GM12878 (cell line): ENCODE results near the gene CIB4. TPM values are rescaled to one million over a fixed set of nuclear protein-coding genes. Genes with fewer than 3 reads are reported as not detected.

Experiments
- ATAC-seq: fragments of 200-7000 bp; cut with Tn5 transposase; 3 replicates; pipeline ENCODE4 v1.9.1; 2020; ENCODE audit warnings: mild to moderate bottlenecking, moderate library complexity
- BruUV-seq: library from RNA; stranded (reverse); fragments of 400-500 nt; replicated peaks from 2 replicates; lab custom pipeline; 2021; lab: Mats Ljungman, UMichigan
- CTCF ChIA-PET: fragments of 300-600 bp; sonication (Branson Sonifier 250); formaldehyde crosslinking; extraction: SDS; loops from one replicate; lab custom pipeline; 2021; ENCODE audit warnings: inconsistent platforms; lab: Yijun Ruan, JAX
- POLR2A ChIA-PET: fragments of 350-600 bp; formaldehyde crosslinking; extraction: SDS; loops from one replicate; lab custom pipeline; 2021; ENCODE audit warnings: inconsistent platforms; lab: Charles Lee
- RAD21 ChIA-PET: fragments of 300-600 bp; sonication (Branson Sonifier 250); formaldehyde crosslinking; loops from one replicate; lab custom pipeline; 2023; ENCODE audit warnings: antibody characterized with exemption; ENCODE audit not compliant: unreplicated experiment; lab: Charles Lee
- SMC1A ChIA-PET: fragments of 300-600 bp; sonication (Branson Sonifier 250); formaldehyde crosslinking; loops from one replicate; lab custom pipeline; 2023; ENCODE audit not compliant: unreplicated experiment, uncharacterized antibody; lab: Charles Lee
- DNase-seq: peaks from one replicate; pipeline ENCODE4 v3.0.0-alpha.2; 2011; ENCODE audit warnings: low read depth, low spot score
- FAIRE-seq: peaks from 3 replicates; lab custom pipeline; 2011; peaks lifted over from hg19 to GRCh38; lab: Jason Lieb, UNC
- H2AFZ ChIP-seq: 2 replicates; pipeline ENCODE4 v1.6.0; 2011; ENCODE audit warnings: low read depth, low read length, control low read depth; ENCODE audit not compliant: control insufficient read depth
- H3K27ac ChIP-seq: 2 replicates; pipeline ENCODE4 v1.5.1; 2011; ENCODE audit warnings: control low read depth; ENCODE audit not compliant: control insufficient read depth, insufficient read depth
- H3K27me3 ChIP-seq, 2 experiments: replicated peaks in 1 of 2; 2 replicates each; pipeline versions ENCODE4 v1.6.0 to v1.6.1; 2011; ENCODE audit warnings: low read length in 1 of 2; ENCODE audit not compliant: control insufficient read depth in 2 of 2, insufficient read depth in 2 of 2
- H3K36me3 ChIP-seq, 2 experiments: 2 replicates each; pipeline ENCODE4 v1.5.1; 2011; ENCODE audit warnings: low read length in 1 of 2; ENCODE audit not compliant: control insufficient read depth in 2 of 2, insufficient read depth in 2 of 2
- H3K4me1 ChIP-seq: 2 replicates; pipeline ENCODE4 v1.6.1; 2011; ENCODE audit warnings: mild to moderate bottlenecking, low read length, moderate library complexity, mixed read lengths; ENCODE audit not compliant: control insufficient read depth, insufficient read depth
- H3K4me2 ChIP-seq: 2 replicates; pipeline ENCODE4 v1.6.0; 2011; ENCODE audit warnings: control low read depth; ENCODE audit not compliant: control insufficient read depth, insufficient read depth
- H3K4me3 ChIP-seq: fragments of 200-600 bp; sonication (generic); 2 replicates; pipeline ENCODE4 v1.5.1; 2016
- H3K79me2 ChIP-seq: 2 replicates; pipeline ENCODE4 v1.6.0; 2011; ENCODE audit warnings: low read length; ENCODE audit not compliant: control insufficient read depth, insufficient read depth
- H3K9ac ChIP-seq: 2 replicates; pipeline ENCODE4 v1.8.0; 2011; ENCODE audit warnings: low read length, control low read depth, mixed read lengths; ENCODE audit not compliant: control insufficient read depth, insufficient read depth
- H3K9me3 ChIP-seq: replicated peaks from 3 replicates; pipeline ENCODE4 v1.5.1; 2011; ENCODE audit warnings: mild to moderate bottlenecking, low read length; ENCODE audit not compliant: control insufficient read depth, insufficient read depth
- H4K20me1 ChIP-seq: 2 replicates; pipeline ENCODE4 v1.6.0; 2011; ENCODE audit not compliant: control insufficient read depth, insufficient read depth
- DPF2 ChIP-seq: fragments of 450-650 bp; IDR thresholded peaks from 2 replicates; pipeline ENCODE4 v1.6.1; 2017; ENCODE audit warnings: mild to moderate bottlenecking
- ETV6 ChIP-seq, 2 experiments: fragments of 450-650 bp in 1 of 2; IDR thresholded peaks in 1 of 2; conservative IDR thresholded peaks in 1 of 2; 2 replicates each; pipeline ENCODE4 v1.6.1; 2014; ENCODE audit warnings: antibody characterized with exemption in 1 of 2, borderline replicate concordance in 1 of 2, low read depth in 1 of 2, mild to moderate bottlenecking in 1 of 2, moderate library complexity in 1 of 2
- JUND ChIP-seq: IDR thresholded peaks from 2 replicates; pipeline ENCODE4 v1.6.1; 2012; ENCODE audit warnings: low read depth, mild to moderate bottlenecking, low read length, improper control_type of control experiment, moderate library complexity
- NFYB ChIP-seq: IDR thresholded peaks from 2 replicates; pipeline ENCODE4 v1.6.1; 2011; ENCODE audit warnings: low read depth, mild to moderate bottlenecking, low read length, improper control_type of control experiment, moderate library complexity; ENCODE audit not compliant: insufficient read depth
- POLR2A ChIP-seq: IDR thresholded peaks from 2 replicates; pipeline ENCODE4 v1.6.1; 2011; ENCODE audit warnings: low read depth, mild to moderate bottlenecking, low read length
- RAD51 ChIP-seq: fragments of 450-650 bp; IDR thresholded peaks from 2 replicates; pipeline ENCODE4 v1.6.1; 2016; ENCODE audit warnings: moderate library complexity, mild to moderate bottlenecking, inconsistent platforms
- SMARCA5 ChIP-seq: fragments of 450-650 bp; IDR thresholded peaks from 2 replicates; pipeline ENCODE4 v1.6.1; 2017; ENCODE audit warnings: mild to moderate bottlenecking
- SPI1 ChIP-seq: IDR thresholded peaks from 2 replicates; pipeline ENCODE4 v1.6.1; 2011; ENCODE audit warnings: low read depth, mild to moderate bottlenecking, low read length, moderate library complexity, borderline replicate concordance; ENCODE audit not compliant: insufficient read depth
- SREBF2 ChIP-seq: IDR thresholded peaks from 2 replicates; pipeline ENCODE4 v1.6.1; 2012; ENCODE audit warnings: mild to moderate bottlenecking, low read length
- TARDBP ChIP-seq: IDR thresholded peaks from 2 replicates; pipeline ENCODE4 v1.6.1; 2016; ENCODE audit warnings: borderline replicate concordance
- YY1 ChIP-seq: IDR thresholded peaks from 2 replicates; pipeline ENCODE4 v1.6.1; 2011; ENCODE audit warnings: low read depth, mild to moderate bottlenecking, low read length
- ZNF207 ChIP-seq: fragments of 450-650 bp; IDR thresholded peaks from 2 replicates; pipeline ENCODE4 v1.6.1; 2014; ENCODE audit warnings: antibody characterized with exemption, mild to moderate bottlenecking, borderline replicate concordance
- ZNF217 ChIP-seq: fragments of 450-650 bp; IDR thresholded peaks from 2 replicates; pipeline ENCODE4 v1.6.1; 2017; ENCODE audit warnings: antibody characterized with exemption, mild to moderate bottlenecking
- WGBS: methylation state at CpG from one replicate; pipeline ENCODE4 v1.1.6; 2016; ENCODE audit warnings: low lambda C conversion rate; ENCODE audit not compliant: insufficient replicate concordance, insufficient coverage; ENCODE audit errors: missing lambda C conversion rate; 5-methylcytosine and 5-hydroxymethylcytosine counted together
- in situ Hi-C: fragments of 300-500 bp; cut with MboI; formaldehyde crosslinking; loops from 9 replicates; pipeline ENCODE4 v1.14.3; 2018; ENCODE audit warnings: mixed read lengths
- intact Hi-C: fragments of 100-400 bp; cut with micrococcal nuclease; formaldehyde crosslinking; loops from one replicate; pipeline ENCODE4 v1.14.2; 2022; ENCODE audit not compliant: unreplicated experiment
- polyA plus RNA-seq, 11 experiments: library from polyadenylated mRNA; depleted of rRNA in 4 of 11; unstranded in 6 of 11; stranded (reverse) in 5 of 11; fragments of >200 nt; fragmentation: Nextera tagmentation in 4 of 11; fragmentation: Illumina TruSeq in 1 of 11; extraction: Ambion mirVana in 4 of 11; extraction: Trizol in 1 of 11; gene quantifications; 1 replicate in 1 of 11; 2 replicates in 10 of 11; pipeline versions ENCODE4 v1.2.1 to v1.2.3, GENCODE V29; 2011 to 2016; ENCODE audit warnings: inconsistent platforms in 2 of 11, missing spikeins in 2 of 11, low read depth in 1 of 11
- total RNA-seq, 4 experiments: library from RNA; depleted of rRNA in 3 of 4; stranded (reverse); fragments of >200 nt in 3 of 4; fragmentation: Illumina TruSeq in 1 of 4; extraction: Trizol in 1 of 4; gene quantifications; 2 replicates each; pipeline versions ENCODE4 v1.2.1 to v1.2.3, GENCODE V29; 2013 to 2021
- TF ChIP-seq, protein P1 (sequence below): fragments of 150-350 bp; IDR thresholded peaks from 2 replicates; pipeline ENCODE4 v1.6.1; 2014; ENCODE audit warnings: mild to moderate bottlenecking, low read depth, low read length
- TF ChIP-seq, protein P2 (sequence below): IDR thresholded peaks from 2 replicates; pipeline ENCODE4 v1.6.1; 2011; ENCODE audit warnings: mild to moderate bottlenecking, low read depth, low read length, moderate library complexity; ENCODE audit not compliant: insufficient replicate concordance
- TF ChIP-seq, protein P3 (sequence below): fragments of 450-650 bp; IDR thresholded peaks from 2 replicates; pipeline ENCODE4 v1.6.1; 2017; ENCODE audit warnings: mild to moderate bottlenecking
- TF ChIP-seq, protein P4 (sequence below): fragments of 450-650 bp; IDR thresholded peaks from 2 replicates; pipeline ENCODE4 v1.6.1; 2016; ENCODE audit warnings: mild to moderate bottlenecking

Gene CIB4
- total and polyA plus RNA-seq, 10 of the 15 experiments (the other 5 are each of a cell fraction or from before 2014, with no cell fraction given): not detected

DNA sequence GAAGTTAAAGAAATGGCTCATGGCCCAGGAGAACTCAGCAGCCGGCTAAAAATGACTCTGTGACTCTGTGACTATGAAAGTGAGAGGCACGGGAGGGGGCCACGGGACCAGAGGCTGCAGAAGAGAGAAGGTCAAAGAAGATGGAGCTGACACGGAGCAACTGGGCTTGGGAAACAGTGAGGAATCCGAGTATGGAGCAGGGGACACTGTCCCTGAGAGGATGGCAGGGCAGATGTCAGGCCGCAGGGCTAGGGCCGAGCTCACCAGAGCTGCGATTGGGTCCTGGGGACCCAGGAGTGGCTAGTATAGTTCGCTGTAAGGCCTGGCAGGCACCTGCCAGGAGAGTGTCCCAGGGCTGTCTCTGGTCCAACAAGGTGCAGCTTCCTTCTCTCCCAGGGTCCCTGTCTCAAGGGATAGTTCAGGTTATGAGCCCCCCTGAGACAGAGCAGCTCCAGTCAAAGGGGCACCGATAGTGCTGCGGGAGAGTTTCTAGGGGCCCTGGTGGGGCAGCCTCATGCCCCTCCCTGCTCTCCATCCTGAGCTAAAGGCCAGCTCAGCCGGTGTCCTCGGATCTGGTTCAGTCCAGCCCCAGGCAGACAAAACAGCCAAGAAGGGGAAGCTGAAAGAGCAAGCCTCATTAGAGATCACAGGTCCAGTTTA, 42.7 kb downstream of the CIB4 start:
- 50% methylated on average over 13 of the region's 13 CpGs for WGBS
- Histone ChIP-seq H3K27me3 (peaks cover 0 to 15% of the 10 kb centered on the region in 2 experiments), H3K9me3 (no peaks in the 10 kb centered on the region), H3K9ac (no peak overlapping the region), H3K79me2 (no peaks in the 10 kb centered on the region), H4K20me1 (no peaks in the 10 kb centered on the region), H2AFZ (no peak overlapping the region), H3K4me3 (no peak overlapping the region), H3K36me3 (no peaks in the 10 kb centered on the region), H3K4me1 (no peaks in the 10 kb centered on the region), H3K27ac (no peak overlapping the region), H3K4me2 (no peak overlapping the region)
- ATAC-seq (no peak), DNase-seq (no peak), FAIRE-seq (no peak)
- BruUV-seq: no TSS peak
- intact Hi-C loops (no loop called here), in situ Hi-C loops (no loop called here)
- TF ChIP-seq, protein P1, sequence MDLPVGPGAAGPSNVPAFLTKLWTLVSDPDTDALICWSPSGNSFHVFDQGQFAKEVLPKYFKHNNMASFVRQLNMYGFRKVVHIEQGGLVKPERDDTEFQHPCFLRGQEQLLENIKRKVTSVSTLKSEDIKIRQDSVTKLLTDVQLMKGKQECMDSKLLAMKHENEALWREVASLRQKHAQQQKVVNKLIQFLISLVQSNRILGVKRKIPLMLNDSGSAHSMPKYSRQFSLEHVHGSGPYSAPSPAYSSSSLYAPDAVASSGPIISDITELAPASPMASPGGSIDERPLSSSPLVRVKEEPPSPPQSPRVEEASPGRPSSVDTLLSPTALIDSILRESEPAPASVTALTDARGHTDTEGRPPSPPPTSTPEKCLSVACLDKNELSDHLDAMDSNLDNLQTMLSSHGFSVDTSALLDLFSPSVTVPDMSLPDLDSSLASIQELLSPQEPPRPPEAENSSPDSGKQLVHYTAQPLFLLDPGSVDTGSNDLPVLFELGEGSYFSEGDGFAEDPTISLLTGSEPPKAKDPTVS: no peak
- no peak for TF ChIP-seq SPI1
- TF ChIP-seq NFYB: no peak
- TF ChIP-seq YY1: no peak
- TF ChIP-seq ETV6 (conservative IDR thresholded peaks at IDR 0.05 in 1 of 2, IDR thresholded peaks at IDR 0.05 in 1 of 2; ENCODE audit: borderline replicate concordance in 1 of 2, low read depth in 1 of 2): no peak
- TF ChIP-seq SMARCA5: no peak
- TF ChIP-seq ZNF217: no peak
- TF ChIP-seq TARDBP: no peak
- TF ChIP-seq ZNF207: no peak
- TF ChIP-seq JUND: no peak
- TF ChIP-seq, protein P2, sequence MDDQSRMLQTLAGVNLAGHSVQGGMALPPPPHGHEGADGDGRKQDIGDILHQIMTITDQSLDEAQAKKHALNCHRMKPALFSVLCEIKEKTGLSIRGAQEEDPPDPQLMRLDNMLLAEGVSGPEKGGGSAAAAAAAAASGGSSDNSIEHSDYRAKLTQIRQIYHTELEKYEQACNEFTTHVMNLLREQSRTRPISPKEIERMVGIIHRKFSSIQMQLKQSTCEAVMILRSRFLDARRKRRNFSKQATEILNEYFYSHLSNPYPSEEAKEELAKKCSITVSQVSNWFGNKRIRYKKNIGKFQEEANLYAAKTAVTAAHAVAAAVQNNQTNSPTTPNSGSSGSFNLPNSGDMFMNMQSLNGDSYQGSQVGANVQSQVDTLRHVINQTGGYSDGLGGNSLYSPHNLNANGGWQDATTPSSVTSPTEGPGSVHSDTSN: no peak
- TF ChIP-seq, protein P3, sequence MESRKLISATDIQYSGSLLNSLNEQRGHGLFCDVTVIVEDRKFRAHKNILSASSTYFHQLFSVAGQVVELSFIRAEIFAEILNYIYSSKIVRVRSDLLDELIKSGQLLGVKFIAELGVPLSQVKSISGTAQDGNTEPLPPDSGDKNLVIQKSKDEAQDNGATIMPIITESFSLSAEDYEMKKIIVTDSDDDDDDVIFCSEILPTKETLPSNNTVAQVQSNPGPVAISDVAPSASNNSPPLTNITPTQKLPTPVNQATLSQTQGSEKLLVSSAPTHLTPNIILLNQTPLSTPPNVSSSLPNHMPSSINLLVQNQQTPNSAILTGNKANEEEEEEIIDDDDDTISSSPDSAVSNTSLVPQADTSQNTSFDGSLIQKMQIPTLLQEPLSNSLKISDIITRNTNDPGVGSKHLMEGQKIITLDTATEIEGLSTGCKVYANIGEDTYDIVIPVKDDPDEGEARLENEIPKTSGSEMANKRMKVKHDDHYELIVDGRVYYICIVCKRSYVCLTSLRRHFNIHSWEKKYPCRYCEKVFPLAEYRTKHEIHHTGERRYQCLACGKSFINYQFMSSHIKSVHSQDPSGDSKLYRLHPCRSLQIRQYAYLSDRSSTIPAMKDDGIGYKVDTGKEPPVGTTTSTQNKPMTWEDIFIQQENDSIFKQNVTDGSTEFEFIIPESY: no peak
- TF ChIP-seq SREBF2: no peak
- no peak for TF ChIP-seq DPF2
- TF ChIP-seq RAD51: no peak
- TF ChIP-seq, protein P4, sequence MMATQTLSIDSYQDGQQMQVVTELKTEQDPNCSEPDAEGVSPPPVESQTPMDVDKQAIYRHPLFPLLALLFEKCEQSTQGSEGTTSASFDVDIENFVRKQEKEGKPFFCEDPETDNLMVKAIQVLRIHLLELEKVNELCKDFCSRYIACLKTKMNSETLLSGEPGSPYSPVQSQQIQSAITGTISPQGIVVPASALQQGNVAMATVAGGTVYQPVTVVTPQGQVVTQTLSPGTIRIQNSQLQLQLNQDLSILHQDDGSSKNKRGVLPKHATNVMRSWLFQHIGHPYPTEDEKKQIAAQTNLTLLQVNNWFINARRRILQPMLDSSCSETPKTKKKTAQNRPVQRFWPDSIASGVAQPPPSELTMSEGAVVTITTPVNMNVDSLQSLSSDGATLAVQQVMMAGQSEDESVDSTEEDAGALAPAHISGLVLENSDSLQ: no peak
- no peak for TF ChIP-seq POLR2A
- ChIA-PET RAD21 (no interaction called here), CTCF (interaction anchor here (0.6 to 3.3 kb wide), 3 partner anchors 9 to 190 kb away, joined by 3 to 11 read pairs (median 8); no protein-coding TSS in a partner anchor), SMC1A (no interaction called here), POLR2A (no interaction called here)
